OCI-LY7 (cell line): ENCODE results near the gene ARHGAP9.

Source experiments
- CTCF ChIP-seq: fragments of 200-600 bp; sonication (generic); conservative IDR thresholded peaks from 2 replicates; pipeline ENCODE4 v1.5.1; 2014; ENCODE audit warnings: mild to moderate bottlenecking, antibody characterized with exemption, low read length, moderate library complexity, mixed read lengths
- EZH2phosphoT487 ChIP-seq: fragments of 200-600 bp; sonication (generic); IDR thresholded peaks from 2 replicates; pipeline ENCODE4 v1.6.1; 2018; ENCODE audit warnings: low read depth, borderline replicate concordance, mild to moderate bottlenecking, mixed run types, antibody characterized with exemption, low read length, moderate library complexity, mixed read lengths

- no peak for TF ChIP-seq CTCF
- TF ChIP-seq EZH2phosphoT487, result no peak
Observed at GRCh38 chr12:57473886-57474285, 5.8 kb downstream of the ARHGAP9 start.
